ENCODE measurements around the gene TBK1. TPM values are rescaled to one million over a fixed set of nuclear protein-coding genes. Genes with fewer than 3 reads are reported as not detected.

The TBK1 gene
- total RNA-seq = 10 to 100 TPM; 19.0 to 46.1 (median 27.1) TPM
- polyA plus RNA-seq = 10 to 100 TPM; 16.0 to 48.3 (median 18.6) TPM
- long read RNA-seq, donor 1, partial matches to known transcripts = 6 of 7 reads
- long read RNA-seq, donor 1, other reads (novel, unspliced or antisense) = 0 of 7 reads
- long read RNA-seq, donor 2, transcript TBK1-201 (21 exons, 3,256 nt) = major isoform, 5 of 7 reads
- long read RNA-seq, donor 2, partial matches to known transcripts = 0 of 7 reads
- long read RNA-seq, donor 2, other reads (novel, unspliced or antisense) = 0 of 7 reads
- long read RNA-seq, donor 3, partial matches to known transcripts = 0 of 1 reads
- long read RNA-seq, donor 3, other reads (novel, unspliced or antisense) = 0 of 1 reads
- long read RNA-seq, donor 4, transcript TBK1-201 (21 exons, 3,256 nt) = major isoform, 12 of 18 reads
- long read RNA-seq, donor 4, partial matches to known transcripts = 5 of 18 reads
- long read RNA-seq, donor 4, other reads (novel, unspliced or antisense) = 1 of 18 reads
- long read RNA-seq, donor 5, transcript TBK1-201 (21 exons, 3,256 nt) = major isoform, 60 of 72 reads
- long read RNA-seq, donor 5, partial matches to known transcripts = 3 of 72 reads
- long read RNA-seq, donor 5, other reads (novel, unspliced or antisense) = 9 of 72 reads
- long read RNA-seq, donor 6, transcript TBK1-201 (21 exons, 3,256 nt) = major isoform, 14 of 21 reads
- long read RNA-seq, donor 6, partial matches to known transcripts = 3 of 21 reads
- long read RNA-seq, donor 6, other reads (novel, unspliced or antisense) = 4 of 21 reads
- long read RNA-seq, donor 7 = 0 reads
- long read RNA-seq, donor 8, partial matches to known transcripts = 0 of 3 reads
- long read RNA-seq, donor 8, other reads (novel, unspliced or antisense) = 0 of 3 reads
- long read RNA-seq, donor 9, partial matches to known transcripts = 0 of 4 reads
- long read RNA-seq, donor 9, other reads (novel, unspliced or antisense) = 0 of 4 reads
- long read RNA-seq, donor 10, partial matches to known transcripts = 0 of 1 reads
- long read RNA-seq, donor 10, other reads (novel, unspliced or antisense) = 0 of 1 reads

DNA sequence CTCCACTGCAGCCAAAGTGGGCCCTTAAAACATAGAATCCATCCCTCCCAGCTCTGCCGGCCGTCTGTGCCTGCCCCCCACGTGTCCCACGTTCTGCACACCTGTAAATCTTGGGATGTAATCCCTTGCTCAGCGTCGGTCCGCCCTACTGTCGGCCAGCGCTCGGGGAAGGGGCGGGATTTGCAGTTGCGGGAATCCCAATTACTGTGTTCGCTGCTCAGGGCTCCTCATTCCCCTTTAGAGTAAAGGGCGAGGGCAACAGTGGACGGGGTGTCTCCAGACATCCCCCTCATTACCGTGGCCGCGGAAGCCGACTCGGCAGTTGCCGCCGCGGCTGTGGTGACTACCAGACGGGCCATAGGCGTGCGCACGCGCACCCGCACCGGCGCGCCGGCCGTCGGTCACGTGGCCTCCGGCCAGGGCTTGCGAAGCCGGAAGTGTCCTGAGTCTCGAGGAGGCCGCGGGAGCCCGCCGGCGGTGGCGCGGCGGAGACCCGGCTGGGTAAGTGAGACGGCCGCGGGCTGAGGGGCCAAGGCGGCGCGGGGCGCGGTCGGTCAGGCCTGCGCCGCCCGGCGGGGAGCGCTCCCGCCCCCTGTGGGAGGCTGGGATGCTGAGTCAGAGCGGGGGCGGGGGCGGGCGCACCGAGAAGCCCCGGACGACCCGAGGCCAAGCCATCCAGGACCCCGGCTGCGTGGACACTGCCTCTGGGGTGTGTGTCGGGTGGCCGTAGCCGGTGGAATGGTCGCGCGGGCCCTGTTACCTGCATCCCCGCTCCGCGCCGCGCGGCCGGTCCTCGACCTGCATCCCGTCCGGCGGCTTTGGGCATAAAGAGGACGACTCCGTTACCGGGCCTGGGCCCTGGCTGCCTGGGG lies at the start of gene TBK1:
Gene TBK1 (plus strand): TSS at position 434 of the 872 bp plus-strand sequence. CDS start 3,751 bp downstream, outside the sequence.
- H3K27me3 ChIP-seq = no peaks in the 10 kb centered on the region
- WGBS, 4 donors = 0 to 1% (median 0%) methylated on average over 11 to 94 of the region's 94 CpGs
- peaks cover 0 to 23% of the 10 kb centered on the region in 2 donors for H3K36me3 ChIP-seq (replicated peaks in 1 of 2)
- intact Hi-C loops (cut with DNase I) = no loop called here
- peak; percentile 85 to 96 (median 91) for DNase-seq
- H3K9me3 ChIP-seq (replicated peaks in 1 of 3) = no peaks in the 10 kb centered on the region
- peak within 1 kb of the TSS; percentile 93 to 100 (median 99) for H3K27ac ChIP-seq
- peak within 1 kb of the TSS; percentile 68 to 98 (median 94) for H3K4me3 ChIP-seq
- peaks cover 16 to 42% of the 10 kb centered on the region in 2 donors for H3K4me1 ChIP-seq (replicated peaks in 1 of 2)
- TF ChIP-seq, protein P1, sequence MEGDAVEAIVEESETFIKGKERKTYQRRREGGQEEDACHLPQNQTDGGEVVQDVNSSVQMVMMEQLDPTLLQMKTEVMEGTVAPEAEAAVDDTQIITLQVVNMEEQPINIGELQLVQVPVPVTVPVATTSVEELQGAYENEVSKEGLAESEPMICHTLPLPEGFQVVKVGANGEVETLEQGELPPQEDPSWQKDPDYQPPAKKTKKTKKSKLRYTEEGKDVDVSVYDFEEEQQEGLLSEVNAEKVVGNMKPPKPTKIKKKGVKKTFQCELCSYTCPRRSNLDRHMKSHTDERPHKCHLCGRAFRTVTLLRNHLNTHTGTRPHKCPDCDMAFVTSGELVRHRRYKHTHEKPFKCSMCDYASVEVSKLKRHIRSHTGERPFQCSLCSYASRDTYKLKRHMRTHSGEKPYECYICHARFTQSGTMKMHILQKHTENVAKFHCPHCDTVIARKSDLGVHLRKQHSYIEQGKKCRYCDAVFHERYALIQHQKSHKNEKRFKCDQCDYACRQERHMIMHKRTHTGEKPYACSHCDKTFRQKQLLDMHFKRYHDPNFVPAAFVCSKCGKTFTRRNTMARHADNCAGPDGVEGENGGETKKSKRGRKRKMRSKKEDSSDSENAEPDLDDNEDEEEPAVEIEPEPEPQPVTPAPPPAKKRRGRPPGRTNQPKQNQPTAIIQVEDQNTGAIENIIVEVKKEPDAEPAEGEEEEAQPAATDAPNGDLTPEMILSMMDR (IDR thresholded peaks at IDR 0.05) = peak in 3 of 6 experiments; percentile 8 to 25 (median 12)
- TF ChIP-seq POLR2A (IDR thresholded peaks at IDR 0.05) = peak; percentile 81 to 91

DNA sequence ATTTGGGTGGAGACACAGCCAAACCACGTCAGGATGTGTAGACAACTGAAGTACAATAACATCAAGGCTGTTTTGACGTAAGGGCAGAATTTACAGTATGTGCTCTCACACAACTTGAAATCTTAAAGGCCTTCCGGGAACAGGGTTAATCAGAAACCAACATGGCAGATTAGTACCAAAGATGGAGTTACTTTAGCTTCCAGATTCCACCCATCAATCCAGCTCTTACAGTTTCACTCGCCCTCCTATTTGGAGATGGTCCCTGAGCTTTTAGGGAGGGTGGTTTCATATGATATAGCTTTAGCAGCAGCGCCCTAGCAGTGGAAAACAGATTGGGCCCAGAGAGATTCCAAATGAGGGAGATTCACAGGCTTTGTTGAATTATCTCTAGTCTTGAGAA lies 49.7 kb upstream of the TBK1 start:
- H3K4me3 ChIP-seq = no peak overlapping the region
- 89 to 94% (median 93%) methylated on average over 5 of the region's 5 CpGs for WGBS, 4 donors
- H3K4me1 ChIP-seq (replicated peaks in 1 of 2) = peaks cover 12 to 22% of the 10 kb centered on the region in 2 donors
- intact Hi-C loops (cut with DNase I) = no loop called here
- no peaks in the 10 kb centered on the region for H3K27me3 ChIP-seq
- H3K27ac ChIP-seq = no peak overlapping the region
- H3K9me3 ChIP-seq (replicated peaks in 1 of 3) = no peaks in the 10 kb centered on the region
- no peaks in the 10 kb centered on the region for H3K36me3 ChIP-seq (replicated peaks in 1 of 2)
- no peak for DNase-seq
- TF ChIP-seq, protein P1 (IDR thresholded peaks at IDR 0.05) = no peak

DNA sequence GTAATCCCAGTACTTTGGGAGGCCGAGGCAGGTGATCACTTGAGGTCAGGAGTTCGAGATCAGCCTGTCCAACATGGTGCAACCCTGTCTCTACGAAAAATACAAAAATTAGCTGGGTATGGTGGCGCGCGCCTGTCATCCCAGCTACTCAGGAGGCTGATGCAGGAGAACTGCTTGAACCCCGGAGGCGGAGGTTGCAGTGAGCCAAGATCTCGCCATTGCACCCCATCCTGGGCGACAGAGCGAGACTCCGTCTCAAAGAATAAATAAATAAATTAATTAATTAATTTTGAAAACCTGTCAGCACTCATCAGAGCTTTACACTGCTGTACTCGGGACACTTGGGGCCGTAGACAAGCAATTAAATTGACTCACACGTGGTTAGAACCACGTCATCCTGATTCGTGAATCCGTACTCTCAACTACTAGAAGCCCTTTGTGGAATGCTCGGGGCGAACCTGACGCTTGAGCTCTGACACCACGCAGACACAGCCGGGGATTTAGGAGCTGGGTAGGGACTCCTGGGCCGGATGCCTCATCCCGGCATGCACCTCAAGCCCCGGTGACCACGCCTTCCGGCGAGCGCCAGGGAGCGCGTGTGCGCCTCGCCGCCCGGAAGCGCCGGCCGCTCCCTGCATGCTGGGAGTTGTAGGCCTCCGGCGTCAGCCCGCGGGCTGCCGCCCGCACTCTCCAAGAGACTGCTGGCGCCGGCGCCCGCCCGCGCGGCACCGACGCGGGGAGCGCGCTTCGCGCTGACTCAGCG lies 48.0 kb upstream of the TBK1 start, which contains the start of gene XPOT:
Gene XPOT (plus strand): TSS at position 686 of the 763 bp plus-strand sequence. CDS start 5,644 bp downstream, outside the sequence.
- peak; percentile 94 to 97 (median 96) for DNase-seq
- Histone ChIP-seq H3K36me3 (replicated peaks in 1 of 2) (no peaks in the 10 kb centered on the region), H3K9me3 (replicated peaks in 1 of 3) (no peaks in the 10 kb centered on the region), H3K27ac (peak within 1 kb of the TSS; percentile 79 to 99 (median 96)), H3K4me1 (replicated peaks in 1 of 2) (peaks cover 12 to 26% of the 10 kb centered on the region in 2 donors), H3K4me3 (peak within 1 kb of the TSS; percentile 26 to 96 (median 79)), H3K27me3 (no peaks in the 10 kb centered on the region)
- TF ChIP-seq, protein P1 (IDR thresholded peaks at IDR 0.05) = no peak
- peak in 1 of 2 donors; percentile 81 for TF ChIP-seq POLR2A (IDR thresholded peaks at IDR 0.05)
- WGBS, 4 donors = 12 to 30% (median 21%) methylated on average over 20 to 60 of the region's 60 CpGs
- intact Hi-C loops (cut with DNase I) = no loop called here
